A673 (cell line): ENCODE measurements around the gene OR10A5. TPM values are rescaled to one million over a fixed set of nuclear protein-coding genes. Genes with fewer than 3 reads are reported as not detected.
"Not testable (repeated sequence)": the region's sequence is repeated elsewhere in the genome, so short reads cannot be mapped to it uniquely, and the experiment has no call there.

Experiments used
- Bru-seq: library from RNA; stranded (reverse); fragments of 400-500 nt; gene quantifications from one replicate; lab custom pipeline; 2021; lab: Mats Ljungman, UMichigan
- BruChase-seq, 2 experiments: library from RNA; stranded (reverse); fragments of 400-500 nt; gene quantifications; one replicate each; lab custom pipeline; 2021; lab: Mats Ljungman, UMichigan
- BruUV-seq: library from RNA; stranded (reverse); fragments of 400-500 nt; replicated peaks from 2 replicates; lab custom pipeline; 2021; lab: Mats Ljungman, UMichigan
- CTCF ChIA-PET: fragments of 300-600 bp; sonication (Branson Sonifier 250); formaldehyde crosslinking; loops from one replicate; lab custom pipeline; 2022; ENCODE audit warnings: antibody characterized with exemption; lab: Charles Lee
- POLR2A ChIA-PET: fragments of 300-600 bp; sonication (Branson Sonifier 250); formaldehyde crosslinking; loops from one replicate; lab custom pipeline; 2022; ENCODE audit warnings: antibody characterized with exemption; ENCODE audit not compliant: low non-redundant PET; lab: Charles Lee
- DNase-seq: peaks from one replicate; pipeline ENCODE4 v3.0.0-alpha.2; 2015; ENCODE audit warnings: low spot score
- H3K27ac ChIP-seq: fragments of 200-600 bp; sonication (generic); 2 replicates; pipeline ENCODE4 v1.5.1; 2016; ENCODE audit warnings: mixed run types, low read depth, mild to moderate bottlenecking, mixed read lengths, antibody characterized with exemption, low read length; ENCODE audit not compliant: poor library complexity, severe bottlenecking
- H3K27me3 ChIP-seq: fragments of 200-600 bp; sonication (generic); replicated peaks from 2 replicates; pipeline ENCODE4 v1.6.1; 2017; ENCODE audit warnings: mixed run types, low read depth, mild to moderate bottlenecking, mixed read lengths, antibody characterized with exemption, low read length; ENCODE audit not compliant: insufficient read depth, poor library complexity
- H3K36me3 ChIP-seq: fragments of 200-600 bp; sonication (generic); 2 replicates; pipeline ENCODE4 v1.6.1; 2016; ENCODE audit warnings: mixed run types, mild to moderate bottlenecking, mixed read lengths, antibody characterized with exemption, low read length; ENCODE audit not compliant: insufficient read depth, poor library complexity, severe bottlenecking
- H3K4me1 ChIP-seq: fragments of 200-600 bp; sonication (generic); 2 replicates; pipeline ENCODE4 v1.6.1; 2017; ENCODE audit warnings: mixed run types, mild to moderate bottlenecking, mixed read lengths, antibody characterized with exemption, low read length; ENCODE audit not compliant: insufficient read depth, poor library complexity, severe bottlenecking
- H3K4me3 ChIP-seq: fragments of 200-600 bp; sonication (generic); 2 replicates; pipeline ENCODE4 v1.5.1; 2016; ENCODE audit warnings: low read depth, mixed run types, mild to moderate bottlenecking, mixed read lengths, low read length; ENCODE audit not compliant: poor library complexity, severe bottlenecking
- H3K9me3 ChIP-seq: fragments of 200-600 bp; sonication (generic); 2 replicates; pipeline ENCODE4 v1.6.1; 2016; ENCODE audit warnings: mixed run types, low read depth, mild to moderate bottlenecking, mixed read lengths, antibody characterized with exemption, low read length; ENCODE audit not compliant: poor library complexity, severe bottlenecking
- CTCF ChIP-seq: fragments of 300-800, 200-600 bp; sonication (generic); conservative IDR thresholded peaks from 2 replicates; pipeline ENCODE4 v1.5.1; 2017; ENCODE audit warnings: low read depth, mild to moderate bottlenecking, antibody characterized with exemption, low read length, moderate library complexity, mixed read lengths
- EZH2 ChIP-seq: fragments of 200-600 bp; sonication (generic); IDR thresholded peaks from 2 replicates; pipeline ENCODE4 v1.6.1; 2017; ENCODE audit warnings: borderline replicate concordance, low read depth, mild to moderate bottlenecking, mixed read lengths, antibody characterized with exemption, low read length; ENCODE audit not compliant: poor library complexity, severe bottlenecking
- intact Hi-C: fragments of 100-400 bp; cut with micrococcal nuclease; formaldehyde crosslinking; loops from one replicate; pipeline ENCODE4 v1.10.0; 2022; ENCODE audit not compliant: unreplicated experiment
- long read RNA-seq: library from polyadenylated mRNA; stranded (forward); transcript quantifications from one replicate; pipeline ENCODE4 v2.0.0, GENCODE V29; 2022
- total RNA-seq: library from RNA; stranded (reverse); gene quantifications from 2 replicates; pipeline ENCODE4 v1.2.3, GENCODE V29; 2021

OR10A5 gene
- total RNA-seq: not detected in 2 replicates
- not detected for Bru-seq, nascent RNA
- not detected for BruChase-seq, experiment 1, labeled RNA remaining after a 2-hour chase
- BruChase-seq, experiment 2, labeled RNA remaining after a 6-hour chase: not detected
- long read RNA-seq: 0 reads

- no peaks in the 10 kb centered on the region for H3K4me1 ChIP-seq
- H3K36me3 ChIP-seq: no peaks in the 10 kb centered on the region
- TF ChIP-seq EZH2 (no peak), CTCF (no peak)
- H3K27ac ChIP-seq: no peak within 1 kb of the TSS
- BruUV-seq: no TSS peak
- CTCF ChIA-PET: no interaction called here
- no peaks in the 10 kb centered on the region for H3K27me3 ChIP-seq
- no peak for DNase-seq
- intact Hi-C loops: no loop called here
- H3K9me3 ChIP-seq: no peaks in the 10 kb centered on the region
- H3K4me3 ChIP-seq: no peak within 1 kb of the TSS
- POLR2A ChIA-PET: no interaction called here
These were observed at the start of gene OR10A5 for GRCh38 chr11:6845383-6845782. TSS of gene OR10A5 (plus strand) at chr11:6845683. CDS start at chr11:6845683, 0 bp downstream.

- intact Hi-C loops: no loop called here
- Histone ChIP-seq H3K27ac (no peak within 1 kb of the TSS), H3K27me3 (no peaks in the 10 kb centered on the region), H3K4me1 (no peaks in the 10 kb centered on the region), H3K9me3 (no peaks in the 10 kb centered on the region), H3K36me3 (no peaks in the 10 kb centered on the region), H3K4me3 (no peak within 1 kb of the TSS)
- ChIA-PET CTCF (no interaction called here), POLR2A (no interaction called here)
- DNase-seq: peak; percentile 12
- no TSS peak for BruUV-seq
- TF ChIP-seq CTCF (no peak), EZH2 (no peak)
These were observed 46.1 kb upstream of the OR10A5 start, which contains the start of gene OR6A2 for GRCh38 chr11:6799402-6799801. TSS of gene OR6A2 (minus strand) at chr11:6799689. CDS start at chr11:6795708, 3,981 bp downstream.

GRCh38 chr11:6801075-6801474, 44.4 kb upstream of the OR10A5 start:
- H3K4me1 ChIP-seq, DNase-seq, CTCF ChIA-PET, intact Hi-C loops, H3K4me3 ChIP-seq, H3K27me3 ChIP-seq, H3K36me3 ChIP-seq, H3K9me3 ChIP-seq, H3K27ac ChIP-seq, POLR2A ChIA-PET, BruUV-seq: not testable (repeated sequence)

GRCh38 chr11:6812390-6813005, 33.0 kb upstream of the OR10A5 start:
- H3K27me3 ChIP-seq: no peaks in the 10 kb centered on the region
- H3K9me3 ChIP-seq: no peaks in the 10 kb centered on the region
- no peak overlapping the region for H3K4me3 ChIP-seq
- ChIA-PET CTCF (interaction anchor here (0.7 to 1.2 kb wide), 4 partner anchors 26 to 878 kb away, joined by 3 read pairs; no protein-coding TSS in a partner anchor), POLR2A (no interaction called here)
- TF ChIP-seq CTCF: peak; percentile 84
- TF ChIP-seq EZH2: no peak
- intact Hi-C loops: loop anchor here (5.0 kb wide), 1 partner anchor 880 kb away; no protein-coding TSS in a partner anchor
- H3K27ac ChIP-seq: no peak overlapping the region
- DNase-seq: peak; percentile 54
- H3K4me1 ChIP-seq: no peaks in the 10 kb centered on the region
- no TSS peak for BruUV-seq
- H3K36me3 ChIP-seq: no peaks in the 10 kb centered on the region
